ENCODE data around the gene RAB8B. TPM values are rescaled to one million over a fixed set of nuclear protein-coding genes. Genes with fewer than 3 reads are reported as not detected.

RAB8B gene
- total RNA-seq, 2 donors from 2014 or later: 21.9 to 28.8 TPM

DNA sequence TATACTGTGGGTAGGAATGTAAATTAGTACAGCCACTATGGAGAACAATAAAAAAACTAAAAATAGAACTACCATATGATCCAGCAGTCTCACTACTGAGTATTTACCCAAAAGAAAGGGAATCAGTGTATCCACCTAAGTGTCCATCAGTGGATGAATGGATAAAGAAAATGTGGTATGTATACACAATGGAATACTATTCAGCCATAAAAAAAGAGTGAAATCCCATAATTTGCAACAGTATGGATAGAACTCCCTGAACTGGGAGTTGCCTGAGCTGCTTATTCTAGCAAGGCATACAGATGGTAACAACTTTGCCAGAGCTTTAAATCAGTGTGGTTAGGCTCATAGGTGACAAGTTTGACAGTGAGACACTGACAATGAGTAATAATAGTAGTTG, 71.9 kb downstream of the RAB8B start:
- TF ChIP-seq CTCF (conservative IDR thresholded peaks at IDR 0.05): no peak
- peaks cover 23% of the 10 kb centered on the region for H3K4me1 Mint-ChIP-seq
- peaks cover 42% of the 10 kb centered on the region for H3K36me3 Mint-ChIP-seq (ENCODE audit: low read depth)
- H3K9me3 Mint-ChIP-seq: peaks cover 5% of the 10 kb centered on the region
- Histone ChIP-seq H3K27me3 (ENCODE audit: control insufficient read depth, insufficient read depth, low read length, poor library complexity, severe bottlenecking) (no peaks in the 10 kb centered on the region), H3K4me3 (ENCODE audit: low read length) (no peak overlapping the region), H3K36me3 (ENCODE audit: control insufficient read depth, insufficient read depth, low read length) (peaks cover 18% of the 10 kb centered on the region), H3K27ac (ENCODE audit: low read depth, low read length) (no peak overlapping the region), H3K9ac (ENCODE audit: extremely low read depth, low read length, poor library complexity, severe bottlenecking) (no peak overlapping the region), H3K4me1 (ENCODE audit: control insufficient read depth, insufficient read depth, low read length) (peaks cover 11% of the 10 kb centered on the region), H3K9me3 (ENCODE audit: control insufficient read depth, low read length) (peaks cover 9% of the 10 kb centered on the region)
- no peak overlapping the region for H3K27ac Mint-ChIP-seq
- H3K27me3 Mint-ChIP-seq (ENCODE audit: insufficient read depth): no peaks in the 10 kb centered on the region
- no peak for DNase-seq
- H3K4me3 Mint-ChIP-seq: no peak overlapping the region

- Histone ChIP-seq H3K27ac (ENCODE audit: low read depth, low read length) (no peak overlapping the region), H3K4me1 (ENCODE audit: control insufficient read depth, insufficient read depth, low read length) (peaks cover 8% of the 10 kb centered on the region), H3K9ac (ENCODE audit: extremely low read depth, low read length, poor library complexity, severe bottlenecking) (no peak overlapping the region), H3K4me3 (ENCODE audit: low read length) (no peak overlapping the region), H3K27me3 (ENCODE audit: control insufficient read depth, insufficient read depth, low read length, poor library complexity, severe bottlenecking) (no peaks in the 10 kb centered on the region), H3K9me3 (ENCODE audit: control insufficient read depth, low read length) (peaks cover 3% of the 10 kb centered on the region), H3K36me3 (ENCODE audit: control insufficient read depth, insufficient read depth, low read length) (peaks cover 8% of the 10 kb centered on the region)
- peaks cover 33% of the 10 kb centered on the region for H3K36me3 Mint-ChIP-seq (ENCODE audit: low read depth)
- H3K4me3 Mint-ChIP-seq: no peak overlapping the region
- WGBS, 2 experiments (ENCODE audit: insufficient coverage in 1 of 2, insufficient read length in 1 of 2): 82 to 85% methylated on average over 5 to 6 of the region's 6 CpGs
- peaks cover under 1% of the 10 kb centered on the region for H3K9me3 Mint-ChIP-seq
- H3K27ac Mint-ChIP-seq: no peak overlapping the region
- peaks cover 17% of the 10 kb centered on the region for H3K4me1 Mint-ChIP-seq
- peak; percentile 44 for TF ChIP-seq CTCF (conservative IDR thresholded peaks at IDR 0.05)
- no peaks in the 10 kb centered on the region for H3K27me3 Mint-ChIP-seq (ENCODE audit: insufficient read depth)
- peak; percentile 59 for DNase-seq
Observed at GRCh38 chr15:63263519-63263918, 74.1 kb downstream of the RAB8B start.

- Histone ChIP-seq H3K36me3 (ENCODE audit: control insufficient read depth, insufficient read depth, low read length) (peaks cover 5% of the 10 kb centered on the region), H3K27me3 (ENCODE audit: control insufficient read depth, insufficient read depth, low read length, poor library complexity, severe bottlenecking) (no peaks in the 10 kb centered on the region), H3K27ac (ENCODE audit: low read depth, low read length) (no peak overlapping the region), H3K9ac (ENCODE audit: extremely low read depth, low read length, poor library complexity, severe bottlenecking) (no peak overlapping the region), H3K4me1 (ENCODE audit: control insufficient read depth, insufficient read depth, low read length) (peaks cover 8% of the 10 kb centered on the region), H3K9me3 (ENCODE audit: control insufficient read depth, low read length) (no peaks in the 10 kb centered on the region), H3K4me3 (ENCODE audit: low read length) (no peak overlapping the region)
- TF ChIP-seq CTCF (conservative IDR thresholded peaks at IDR 0.05): no peak
- H3K4me3 Mint-ChIP-seq: no peak overlapping the region
- no peaks in the 10 kb centered on the region for H3K9me3 Mint-ChIP-seq
- peaks cover 17% of the 10 kb centered on the region for H3K4me1 Mint-ChIP-seq
- peaks cover 27% of the 10 kb centered on the region for H3K36me3 Mint-ChIP-seq (ENCODE audit: low read depth)
- 91 to 100% methylated on average over 1 of the region's 1 CpG for WGBS, 2 experiments (ENCODE audit: insufficient coverage in 1 of 2, insufficient read length in 1 of 2)
- no peaks in the 10 kb centered on the region for H3K27me3 Mint-ChIP-seq (ENCODE audit: insufficient read depth)
- no peak overlapping the region for H3K27ac Mint-ChIP-seq
- no peak for DNase-seq
Observed at GRCh38 chr15:63264688-63265293, 75.4 kb downstream of the RAB8B start.
